HepG2 (cell line): Measurements from ENCODE around the gene NFKBIZ. TPM values are rescaled to one million over a fixed set of nuclear protein-coding genes. Genes with fewer than 3 reads are reported as not detected.

ENCODE experiments used
- CSRNP2 ChIP-seq: sonication (generic); formaldehyde crosslinking; conservative IDR thresholded peaks from 2 replicates; pipeline ENCODE4 v1.8.0; 2022; ENCODE audit warnings: low read depth, missing genetic modification reagents
- ELF4 ChIP-seq: sonication (generic); formaldehyde crosslinking; IDR thresholded peaks from 2 replicates; pipeline ENCODE4 v1.5.0; 2020; ENCODE audit warnings: missing genetic modification reagents, mild to moderate bottlenecking, moderate library complexity, borderline replicate concordance
- FOXA3 ChIP-seq: IDR thresholded peaks from 2 replicates; pipeline ENCODE4 v1.6.1; 2016; ENCODE audit warnings: missing genetic modification reagents, missing compliant biosample characterization
- GATAD1 ChIP-seq: IDR thresholded peaks from 2 replicates; pipeline ENCODE4 v1.6.1; 2016; ENCODE audit warnings: missing genetic modification reagents, missing compliant biosample characterization
- HINFP ChIP-seq: sonication (generic); formaldehyde crosslinking; IDR thresholded peaks from 2 replicates; pipeline ENCODE4 v1.4.0; 2020; ENCODE audit warnings: low read depth, mild to moderate bottlenecking, missing genetic modification reagents
- HNF4A ChIP-seq: sonication (generic); formaldehyde crosslinking; IDR thresholded peaks from 2 replicates; pipeline ENCODE4 v1.4.0; 2020; ENCODE audit warnings: missing genetic modification reagents
- KLF16 ChIP-seq, 2 experiments: sonication (generic) in 1 of 2; formaldehyde crosslinking in 1 of 2; IDR thresholded peaks; 2 replicates each; pipeline versions ENCODE4 v1.6.1 to v1.8.0; 2016 to 2023; ENCODE audit warnings: missing genetic modification reagents in 2 of 2, missing compliant biosample characterization in 1 of 2
- MEIS2 ChIP-seq: sonication (generic); formaldehyde crosslinking; IDR thresholded peaks from 2 replicates; pipeline ENCODE4 v1.9.0; 2021; ENCODE audit warnings: mild to moderate bottlenecking, missing genetic modification reagents
- NFIC ChIP-seq: IDR thresholded peaks from 2 replicates; pipeline ENCODE4 v1.6.1; 2012; ENCODE audit warnings: mild to moderate bottlenecking, low read length, inconsistent platforms
- PAX8 ChIP-seq: sonication (generic); formaldehyde crosslinking; IDR thresholded peaks from 2 replicates; pipeline ENCODE4 v1.8.0; 2022; ENCODE audit warnings: mild to moderate bottlenecking, missing genetic modification reagents, borderline replicate concordance
- POLR2AphosphoS2 ChIP-seq: IDR thresholded peaks from 2 replicates; pipeline ENCODE4 v1.6.1; 2011; ENCODE audit warnings: low read depth, low read length, improper control_type of control experiment
- RFX3 ChIP-seq: IDR thresholded peaks from 2 replicates; pipeline ENCODE4 v1.6.1; 2016; ENCODE audit warnings: missing biosample characterization, missing genetic modification reagents
- RXRB ChIP-seq: IDR thresholded peaks from 2 replicates; pipeline ENCODE4 v1.6.1; 2016; ENCODE audit warnings: borderline replicate concordance, missing genetic modification reagents, missing compliant biosample characterization
- SALL1 ChIP-seq: sonication (generic); formaldehyde crosslinking; IDR thresholded peaks from 2 replicates; pipeline ENCODE4 v1.8.0; 2022; ENCODE audit warnings: mild to moderate bottlenecking, missing genetic modification reagents
- TOPORS ChIP-seq: sonication (generic); formaldehyde crosslinking; IDR thresholded peaks from 2 replicates; pipeline ENCODE4 v1.8.0; 2023; ENCODE audit warnings: mild to moderate bottlenecking, missing genetic modification reagents
- U2AF2 ChIP-seq: fragments of 200-400 bp; formaldehyde crosslinking; IDR thresholded peaks from 2 replicates; pipeline ENCODE4 v1.6.1; 2017; ENCODE audit warnings: low read depth, mild to moderate bottlenecking, low read length
- ZBTB37 ChIP-seq: sonication (generic); formaldehyde crosslinking; IDR thresholded peaks from 2 replicates; pipeline ENCODE4 v1.4.0; 2020; ENCODE audit warnings: mild to moderate bottlenecking, missing genetic modification reagents
- ZBTB8A ChIP-seq: sonication (generic); formaldehyde crosslinking; IDR thresholded peaks from 2 replicates; pipeline ENCODE4 v1.4.0; 2020; ENCODE audit warnings: mild to moderate bottlenecking, low read depth, missing genetic modification reagents, borderline replicate concordance
- ZC3H13 ChIP-seq: sonication (generic); formaldehyde crosslinking; IDR thresholded peaks from 2 replicates; pipeline ENCODE4 v1.8.1; 2023; ENCODE audit warnings: mild to moderate bottlenecking, missing genetic modification reagents, moderate library complexity
- ZNF331 ChIP-seq: sonication (generic); formaldehyde crosslinking; IDR thresholded peaks from 2 replicates; pipeline ENCODE4 v1.4.0; 2020; ENCODE audit warnings: missing genetic modification reagents
- ZNF543 ChIP-seq: sonication (generic); formaldehyde crosslinking; IDR thresholded peaks from 2 replicates; pipeline ENCODE4 v1.4.0; 2020; ENCODE audit warnings: mild to moderate bottlenecking, missing genetic modification reagents
- ZNF567 ChIP-seq: sonication (generic); formaldehyde crosslinking; IDR thresholded peaks from 2 replicates; pipeline ENCODE4 v1.8.1; 2023; ENCODE audit warnings: mild to moderate bottlenecking, missing genetic modification reagents, borderline replicate concordance
- ZNF616 ChIP-seq: sonication (generic); formaldehyde crosslinking; IDR thresholded peaks from 2 replicates; pipeline ENCODE4 v1.5.0; 2020; ENCODE audit warnings: low read depth, mild to moderate bottlenecking, missing genetic modification reagents
- ZNF724P ChIP-seq: sonication (generic); formaldehyde crosslinking; IDR thresholded peaks from 2 replicates; pipeline ENCODE4 v1.8.0; 2022; ENCODE audit warnings: missing genetic modification reagents, borderline replicate concordance
- ZNF776 ChIP-seq: sonication (generic); formaldehyde crosslinking; IDR thresholded peaks from 2 replicates; pipeline ENCODE4 v1.4.0; 2020; ENCODE audit warnings: mild to moderate bottlenecking, missing genetic modification reagents
- ZZZ3 ChIP-seq: sonication (generic); formaldehyde crosslinking; IDR thresholded peaks from 2 replicates; pipeline ENCODE4 v1.4.0; 2020; ENCODE audit warnings: missing genetic modification reagents, mild to moderate bottlenecking, borderline replicate concordance
- polyA plus RNA-seq, 8 experiments: library from polyadenylated mRNA; depleted of rRNA in 3 of 8; stranded (reverse) in 7 of 8; unstranded in 1 of 8; fragments of >200 nt; fragmentation: Illumina TruSeq in 4 of 8; extraction: Trizol in 4 of 8; gene quantifications; 2 replicates each; pipeline versions ENCODE4 v1.2.1 to v1.2.3, GENCODE V29; 2011 to 2016; ENCODE audit warnings: low read depth in 4 of 8, missing spikeins in 1 of 8, mixed read lengths in 1 of 8; ENCODE audit not compliant: insufficient read depth in 1 of 8
- total RNA-seq, 5 experiments: library from RNA; depleted of rRNA; stranded (reverse); fragments of >200 nt; fragmentation: Illumina TruSeq; extraction: Trizol; gene quantifications; 2 replicates each; pipeline ENCODE4 v1.2.3, GENCODE V29; 2016; ENCODE audit warnings: low read depth in 1 of 5

Gene NFKBIZ
- total and polyA plus RNA-seq, 2 of the 13 experiments (the other 11 are each of a cell fraction or from before 2014, with no cell fraction given), result 25.9 to 60.6 TPM

GRCh38 chr3:101848754-101849713, at the start of gene NFKBIZ (continued):
- TF ChIP-seq ZNF567 (peak; percentile 48; the same call in 1 of the 2 replicates), CSRNP2 (no peak), PAX8 (CRISPR knock-in tag) (no peak), HNF4A (no peak), ZBTB8A (CRISPR knock-in tag) (no peak), ZC3H13 (CRISPR knock-in tag) (no peak), POLR2AphosphoS2 (peak; percentile 85), SALL1 (CRISPR knock-in tag) (peak; percentile 65), RFX3 (CRISPR knock-in tag) (no peak), HINFP (CRISPR knock-in tag) (no peak), ZNF724P (CRISPR knock-in tag) (peak; percentile 67; the same call in 1 of the 2 replicates), ELF4 (no peak; the same call in 1 of the 2 replicates), ZNF776 (CRISPR knock-in tag) (peak; percentile 89; the same call in 1 of the 2 replicates), ZNF331 (CRISPR knock-in tag) (peak; percentile 53; the same call in 1 of the 2 replicates), ZNF543 (CRISPR knock-in tag) (no peak), GATAD1 (CRISPR knock-in tag) (peak; percentile 54; the same call in 1 of the 2 replicates), ZNF616 (CRISPR knock-in tag) (no peak), RXRB (CRISPR knock-in tag) (peak; percentile 28; the same call in 1 of the 2 replicates), TOPORS (peak; percentile 85), MEIS2 (CRISPR knock-in tag) (peak; percentile 89; the same call in 1 of the 2 replicates), U2AF2 (no peak), ZBTB37 (CRISPR knock-in tag) (no peak), FOXA3 (CRISPR knock-in tag) (0 out of 2 replicates have a peak, but pooled peaks have one; percentile 25), ZZZ3 (no peak), KLF16 (CRISPR knock-in tag; IDR thresholded peaks at IDR 0.05) (peak in 1 of 2 experiments; percentile 70; a peak in 1 of 4 replicates), NFIC (no peak)
